ENCODE results near the gene MESP1. TPM values are rescaled to one million over a fixed set of nuclear protein-coding genes. Genes with fewer than 3 reads are reported as not detected.
"Not testable (repeated sequence)": the region's sequence is repeated elsewhere in the genome, so short reads cannot be mapped to it uniquely, and the experiment has no call there.

MESP1 gene
- polyA plus RNA-seq, 1 donor (not counting 4 experiments of a cell fraction or from before 2014, with no cell fraction given) = not detected

DNA sequence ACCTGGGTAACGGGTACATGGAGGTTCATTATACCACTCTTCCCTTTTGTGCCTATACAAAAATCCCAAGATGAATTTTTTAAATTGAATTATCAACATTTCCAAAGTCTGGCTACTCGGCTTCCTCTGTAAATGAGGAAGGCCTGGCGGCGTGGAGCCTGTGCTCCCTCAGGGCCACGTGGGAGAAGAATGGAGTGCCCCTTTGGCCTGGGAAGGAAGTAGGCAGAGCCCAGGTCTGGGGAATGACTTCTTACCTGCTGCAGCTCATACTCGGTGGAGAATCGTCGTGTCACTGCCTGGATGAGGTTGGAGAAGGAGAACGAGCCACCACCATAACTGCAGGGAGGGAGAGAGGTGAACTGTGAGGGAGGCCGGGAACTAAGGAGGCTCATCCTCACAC lies 39.2 kb upstream of the MESP1 start:
- H3K79me2 ChIP-seq (ENCODE audit: control insufficient read depth, insufficient read depth, low read length) = no peaks in the 10 kb centered on the region
- no peaks in the 10 kb centered on the region for H3K9me3 ChIP-seq (ENCODE audit: control insufficient read depth, low read depth, low read length)
- no peak overlapping the region for H3K27ac ChIP-seq (ENCODE audit: control insufficient read depth, insufficient read depth, low read length)
- dilution Hi-C loops (cut with MboI; ENCODE audit: extremely low pct_ligation_motif_present, low sequenced_read_pairs) = no loop called here
- FAIRE-seq (no peak), DNase-seq (ENCODE audit: low read depth, low spot score) (no peak)
- no peak for TF ChIP-seq EZH2 (IDR thresholded peaks at IDR 0.05; ENCODE audit: low read length)
- TF ChIP-seq, protein P1, sequence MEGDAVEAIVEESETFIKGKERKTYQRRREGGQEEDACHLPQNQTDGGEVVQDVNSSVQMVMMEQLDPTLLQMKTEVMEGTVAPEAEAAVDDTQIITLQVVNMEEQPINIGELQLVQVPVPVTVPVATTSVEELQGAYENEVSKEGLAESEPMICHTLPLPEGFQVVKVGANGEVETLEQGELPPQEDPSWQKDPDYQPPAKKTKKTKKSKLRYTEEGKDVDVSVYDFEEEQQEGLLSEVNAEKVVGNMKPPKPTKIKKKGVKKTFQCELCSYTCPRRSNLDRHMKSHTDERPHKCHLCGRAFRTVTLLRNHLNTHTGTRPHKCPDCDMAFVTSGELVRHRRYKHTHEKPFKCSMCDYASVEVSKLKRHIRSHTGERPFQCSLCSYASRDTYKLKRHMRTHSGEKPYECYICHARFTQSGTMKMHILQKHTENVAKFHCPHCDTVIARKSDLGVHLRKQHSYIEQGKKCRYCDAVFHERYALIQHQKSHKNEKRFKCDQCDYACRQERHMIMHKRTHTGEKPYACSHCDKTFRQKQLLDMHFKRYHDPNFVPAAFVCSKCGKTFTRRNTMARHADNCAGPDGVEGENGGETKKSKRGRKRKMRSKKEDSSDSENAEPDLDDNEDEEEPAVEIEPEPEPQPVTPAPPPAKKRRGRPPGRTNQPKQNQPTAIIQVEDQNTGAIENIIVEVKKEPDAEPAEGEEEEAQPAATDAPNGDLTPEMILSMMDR (optimal IDR thresholded peaks at IDR 0.05 in 1 of 3, IDR thresholded peaks at IDR 0.05 in 1 of 3, conservative IDR thresholded peaks at IDR 0.05 in 1 of 3; ENCODE audit: extremely low read depth in 1 of 3, insufficient read depth in 2 of 3, low read length in 3 of 3) = no peak
- no peaks in the 10 kb centered on the region for H3K4me1 ChIP-seq (ENCODE audit: control insufficient read depth, extremely low read depth, insufficient read depth, low read length)
- no peaks in the 10 kb centered on the region for H4K20me1 ChIP-seq (ENCODE audit: control insufficient read depth, extremely low read depth, insufficient read depth, low read length)
- no peak overlapping the region for H3K4me3 ChIP-seq (ENCODE audit: control insufficient read depth in 2 of 3, extremely low read depth in 1 of 3, insufficient read depth in 2 of 3, low read depth in 1 of 3, low read length in 3 of 3)
- no peaks in the 10 kb centered on the region for H3K9me1 ChIP-seq (ENCODE audit: control insufficient read depth, extremely low read depth, insufficient read depth, low read length)
- no peak overlapping the region for H3K9ac ChIP-seq (ENCODE audit: control insufficient read depth, extremely low read depth, insufficient read depth, low read length)
- H2AFZ ChIP-seq (ENCODE audit: control insufficient read depth, low read length) = no peak overlapping the region
- no peaks in the 10 kb centered on the region for H3K27me3 ChIP-seq (ENCODE audit: control insufficient read depth, extremely low read depth, insufficient read depth, low read length)
- no peak overlapping the region for H3K4me2 ChIP-seq (ENCODE audit: control insufficient read depth, extremely low read depth, insufficient read depth, low read depth, low read length)
- no peaks in the 10 kb centered on the region for H3K36me3 ChIP-seq (ENCODE audit: control insufficient read depth in 2 of 2, extremely low read depth in 1 of 2, insufficient read depth in 2 of 2, low read length in 2 of 2)

DNA sequence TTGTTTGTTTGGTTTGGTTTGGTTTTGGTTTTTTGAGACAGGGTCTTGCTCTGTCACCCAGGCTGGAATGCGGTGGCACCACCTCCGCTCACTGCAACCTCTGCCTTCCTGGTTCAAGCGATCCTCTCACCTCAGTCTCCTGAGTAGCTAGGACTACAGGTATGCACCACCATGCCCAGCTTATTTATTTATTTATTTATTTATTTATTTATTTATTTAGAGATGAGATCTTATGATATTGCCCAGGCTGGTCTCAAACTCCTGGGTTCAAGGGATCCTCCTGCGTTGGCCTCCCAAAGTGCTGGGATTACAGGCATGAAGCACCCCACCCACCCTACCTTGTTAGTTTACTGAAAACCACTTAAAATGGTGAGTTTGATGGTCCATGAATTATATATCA lies 37.5 kb upstream of the MESP1 start:
- FAIRE-seq; H3K9me1 ChIP-seq (ENCODE audit: control insufficient read depth, extremely low read depth, insufficient read depth, low read length); H3K9ac ChIP-seq (ENCODE audit: control insufficient read depth, extremely low read depth, insufficient read depth, low read length); DNase-seq (ENCODE audit: low read depth, low spot score); H2AFZ ChIP-seq (ENCODE audit: control insufficient read depth, low read length); H3K27ac ChIP-seq (ENCODE audit: control insufficient read depth, insufficient read depth, low read length); dilution Hi-C loops (cut with MboI; ENCODE audit: extremely low pct_ligation_motif_present, low sequenced_read_pairs); H4K20me1 ChIP-seq (ENCODE audit: control insufficient read depth, extremely low read depth, insufficient read depth, low read length); H3K4me1 ChIP-seq (ENCODE audit: control insufficient read depth, extremely low read depth, insufficient read depth, low read length); H3K9me3 ChIP-seq (ENCODE audit: control insufficient read depth, low read depth, low read length); H3K36me3 ChIP-seq (ENCODE audit: control insufficient read depth in 2 of 2, extremely low read depth in 1 of 2, insufficient read depth in 2 of 2, low read length in 2 of 2); H3K4me3 ChIP-seq (ENCODE audit: control insufficient read depth in 2 of 3, extremely low read depth in 1 of 3, insufficient read depth in 2 of 3, low read depth in 1 of 3, low read length in 3 of 3); H3K4me2 ChIP-seq (ENCODE audit: control insufficient read depth, extremely low read depth, insufficient read depth, low read depth, low read length); H3K27me3 ChIP-seq (ENCODE audit: control insufficient read depth, extremely low read depth, insufficient read depth, low read length); H3K79me2 ChIP-seq (ENCODE audit: control insufficient read depth, insufficient read depth, low read length): not testable (repeated sequence)

DNA sequence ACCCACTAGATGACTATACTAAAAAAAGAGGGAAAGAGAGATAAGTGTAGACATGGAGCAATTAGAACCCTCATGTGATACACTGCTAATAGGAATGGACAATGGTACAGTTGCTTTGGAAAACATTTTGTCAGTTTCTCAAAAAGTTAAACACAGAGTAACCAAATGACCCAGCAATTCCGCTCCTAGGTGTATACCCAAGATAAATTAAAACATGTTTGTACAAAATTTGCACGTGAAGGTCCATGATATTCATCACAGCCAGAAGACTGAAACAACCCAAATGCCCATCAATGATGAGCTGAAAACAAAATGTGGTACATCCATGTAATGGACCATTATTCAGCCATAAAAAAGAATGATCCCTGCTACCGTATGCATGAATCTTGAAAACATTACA lies 36.9 kb upstream of the MESP1 start:
- no peak overlapping the region for H3K4me2 ChIP-seq (ENCODE audit: control insufficient read depth, extremely low read depth, insufficient read depth, low read depth, low read length)
- dilution Hi-C loops (cut with MboI; ENCODE audit: extremely low pct_ligation_motif_present, low sequenced_read_pairs) = no loop called here
- no peaks in the 10 kb centered on the region for H3K36me3 ChIP-seq (ENCODE audit: control insufficient read depth in 2 of 2, extremely low read depth in 1 of 2, insufficient read depth in 2 of 2, low read length in 2 of 2)
- no peaks in the 10 kb centered on the region for H4K20me1 ChIP-seq (ENCODE audit: control insufficient read depth, extremely low read depth, insufficient read depth, low read length)
- no peak overlapping the region for H3K9ac ChIP-seq (ENCODE audit: control insufficient read depth, extremely low read depth, insufficient read depth, low read length)
- H3K79me2 ChIP-seq (ENCODE audit: control insufficient read depth, insufficient read depth, low read length) = no peaks in the 10 kb centered on the region
- DNase-seq (ENCODE audit: low read depth, low spot score) = no peak
- H3K9me3 ChIP-seq (ENCODE audit: control insufficient read depth, low read depth, low read length) = no peaks in the 10 kb centered on the region
- FAIRE-seq = no peak
- H3K4me3 ChIP-seq (ENCODE audit: control insufficient read depth in 2 of 3, extremely low read depth in 1 of 3, insufficient read depth in 2 of 3, low read depth in 1 of 3, low read length in 3 of 3) = no peak overlapping the region
- TF ChIP-seq EZH2 (IDR thresholded peaks at IDR 0.05; ENCODE audit: low read length) = no peak
- TF ChIP-seq, protein P1 (optimal IDR thresholded peaks at IDR 0.05 in 1 of 3, IDR thresholded peaks at IDR 0.05 in 1 of 3, conservative IDR thresholded peaks at IDR 0.05 in 1 of 3; ENCODE audit: extremely low read depth in 1 of 3, insufficient read depth in 2 of 3, low read length in 3 of 3) = no peak
- peaks cover 1% of the 10 kb centered on the region for H3K9me1 ChIP-seq (ENCODE audit: control insufficient read depth, extremely low read depth, insufficient read depth, low read length)
- no peaks in the 10 kb centered on the region for H3K27me3 ChIP-seq (ENCODE audit: control insufficient read depth, extremely low read depth, insufficient read depth, low read length)
- H3K4me1 ChIP-seq (ENCODE audit: control insufficient read depth, extremely low read depth, insufficient read depth, low read length) = peaks cover 3% of the 10 kb centered on the region
- no peak overlapping the region for H3K27ac ChIP-seq (ENCODE audit: control insufficient read depth, insufficient read depth, low read length)
- H2AFZ ChIP-seq (ENCODE audit: control insufficient read depth, low read length) = no peak overlapping the region
